Mucosa of descending colon (tissue), 3 donors: ENCODE data around the gene SCUBE3. TPM values are rescaled to one million over a fixed set of nuclear protein-coding genes. Genes with fewer than 3 reads are reported as not detected.

Source experiments
- ATAC-seq: fragments of 200-7000 bp; cut with Tn5 transposase; one replicate; pipeline ENCODE4 v1.9.1; 2020; ENCODE audit warnings: mild to moderate bottlenecking, moderate library complexity
- DNase-seq, 3 donors: peaks; one replicate each; pipeline ENCODE4 v3.0.0-alpha.2; 2020
- H3K36me3 ChIP-seq: fragments of 200-600 bp; one replicate; pipeline ENCODE4 v1.8.0; 2021; ENCODE audit warnings: low read depth, mild to moderate bottlenecking
- H3K4me1 ChIP-seq: fragments of 200-600 bp; one replicate; pipeline ENCODE4 v1.8.0; 2021; ENCODE audit warnings: low read depth, mild to moderate bottlenecking
- H3K4me3 ChIP-seq: fragments of 200-600 bp; one replicate; pipeline ENCODE4 v1.8.0; 2021; ENCODE audit warnings: mild to moderate bottlenecking
- H3K9me3 ChIP-seq: fragments of 200-600 bp; one replicate; pipeline ENCODE4 v1.8.0; 2021; ENCODE audit warnings: mild to moderate bottlenecking
- intact Hi-C, 2 donors: fragments of 100-400 bp; cut with DNase I in 1 of 2; cut with micrococcal nuclease in 1 of 2; formaldehyde crosslinking; loops; one replicate each; pipeline versions ENCODE4 v1.11.0 to v1.11.1; 2022; cut with DNase I, micrococcal nuclease
- total RNA-seq, 3 donors: library from RNA; stranded (reverse); fragmentation: NEBNext Ultra II Directional in 2 of 3; extraction: Animal tissue kit (Norgen Biotek cat#: 25700) in 2 of 3; gene quantifications; one replicate each; pipeline versions ENCODE4 v1.2.1 to v1.2.4, GENCODE V29; 2021 to 2023
- TF ChIP-seq, protein P1 (sequence below): fragments of 200-600 bp; IDR thresholded peaks from one replicate; pipeline ENCODE4 v1.8.0; 2022; ENCODE audit warnings: antibody characterized with exemption, mild to moderate bottlenecking
- donor health status: DM: no; HTN: no; CAD: no; lungs with moderate emphysema.
- donor health status: DM: no; HTN: no; CAD: no.
- donor health status: DM: no; HTN: yes; CAD: no.

SCUBE3 gene
- total RNA-seq, 3 donors from 2014 or later = 0.14 to 11.6 (median 0.26) TPM

DNA sequence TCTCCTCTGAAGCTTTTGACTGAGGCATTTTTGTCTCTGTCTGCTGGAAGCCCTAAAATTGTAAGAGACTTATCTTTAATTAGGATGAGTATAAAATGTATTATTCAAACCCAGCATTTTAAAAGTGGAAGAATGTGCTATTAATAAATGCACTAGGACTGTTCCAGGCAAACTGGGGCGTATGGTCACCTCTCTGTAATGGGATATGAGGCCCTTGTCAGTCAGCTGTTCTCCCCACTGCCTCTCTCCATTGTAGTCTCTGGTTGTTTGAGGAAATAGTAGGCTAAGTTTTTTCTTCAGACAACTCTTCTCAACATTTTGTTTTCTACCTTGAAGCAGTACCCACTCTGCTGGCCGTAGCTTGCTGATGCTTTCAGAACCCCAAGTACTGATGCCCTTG, 69.6 kb downstream of the SCUBE3 start:
- no peaks in the 10 kb centered on the region for H3K4me1 ChIP-seq
- H3K36me3 ChIP-seq = peaks cover 3% of the 10 kb centered on the region
- no peaks in the 10 kb centered on the region for H3K9me3 ChIP-seq
- H3K4me3 ChIP-seq = no peak overlapping the region
- DNase-seq = no peak
- no peak for ATAC-seq
- TF ChIP-seq, protein P1, sequence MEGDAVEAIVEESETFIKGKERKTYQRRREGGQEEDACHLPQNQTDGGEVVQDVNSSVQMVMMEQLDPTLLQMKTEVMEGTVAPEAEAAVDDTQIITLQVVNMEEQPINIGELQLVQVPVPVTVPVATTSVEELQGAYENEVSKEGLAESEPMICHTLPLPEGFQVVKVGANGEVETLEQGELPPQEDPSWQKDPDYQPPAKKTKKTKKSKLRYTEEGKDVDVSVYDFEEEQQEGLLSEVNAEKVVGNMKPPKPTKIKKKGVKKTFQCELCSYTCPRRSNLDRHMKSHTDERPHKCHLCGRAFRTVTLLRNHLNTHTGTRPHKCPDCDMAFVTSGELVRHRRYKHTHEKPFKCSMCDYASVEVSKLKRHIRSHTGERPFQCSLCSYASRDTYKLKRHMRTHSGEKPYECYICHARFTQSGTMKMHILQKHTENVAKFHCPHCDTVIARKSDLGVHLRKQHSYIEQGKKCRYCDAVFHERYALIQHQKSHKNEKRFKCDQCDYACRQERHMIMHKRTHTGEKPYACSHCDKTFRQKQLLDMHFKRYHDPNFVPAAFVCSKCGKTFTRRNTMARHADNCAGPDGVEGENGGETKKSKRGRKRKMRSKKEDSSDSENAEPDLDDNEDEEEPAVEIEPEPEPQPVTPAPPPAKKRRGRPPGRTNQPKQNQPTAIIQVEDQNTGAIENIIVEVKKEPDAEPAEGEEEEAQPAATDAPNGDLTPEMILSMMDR = no peak
- intact Hi-C loops = no loop called here

DNA sequence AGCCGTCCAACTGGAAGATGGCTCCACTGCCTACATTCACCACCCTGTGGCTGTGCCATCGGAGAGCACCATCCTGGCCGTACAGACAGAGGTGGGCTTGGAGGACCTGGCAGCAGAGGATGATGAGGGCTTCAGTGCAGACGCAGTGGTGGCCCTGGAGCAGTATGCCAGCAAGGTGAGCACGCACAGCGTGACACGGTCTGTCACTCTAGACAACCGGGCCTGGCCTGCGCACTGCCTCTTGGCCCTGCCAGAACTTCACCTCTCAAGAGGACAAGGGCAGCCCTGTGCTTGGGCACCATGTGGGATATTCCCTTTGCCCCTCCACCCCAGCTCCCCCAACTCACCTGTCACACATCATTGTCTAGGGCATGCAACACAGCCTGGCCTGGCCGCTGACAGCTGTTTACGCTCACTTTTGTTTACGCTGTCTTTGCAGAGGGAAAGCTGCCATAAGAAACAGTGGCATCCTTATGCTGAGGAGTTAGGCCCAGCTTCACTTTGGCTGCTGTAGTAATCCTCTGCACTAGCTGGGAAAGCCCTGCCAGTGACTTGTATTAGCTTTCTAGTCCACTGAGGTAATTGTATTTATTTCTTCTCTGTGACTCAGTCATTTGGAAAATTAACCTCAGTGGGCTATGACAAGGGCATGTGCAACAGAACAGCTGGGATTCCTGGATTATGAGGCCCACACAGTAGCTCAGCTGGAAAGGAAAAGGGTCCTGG, 74.1 kb downstream of the SCUBE3 start:
- no peaks in the 10 kb centered on the region for H3K4me1 ChIP-seq
- H3K36me3 ChIP-seq = peaks cover 3% of the 10 kb centered on the region
- peak; percentile 39 for ATAC-seq
- intact Hi-C loops = no loop called here
- no peak for DNase-seq
- TF ChIP-seq, protein P1 = no peak
- H3K4me3 ChIP-seq = no peak overlapping the region
- no peaks in the 10 kb centered on the region for H3K9me3 ChIP-seq

DNA sequence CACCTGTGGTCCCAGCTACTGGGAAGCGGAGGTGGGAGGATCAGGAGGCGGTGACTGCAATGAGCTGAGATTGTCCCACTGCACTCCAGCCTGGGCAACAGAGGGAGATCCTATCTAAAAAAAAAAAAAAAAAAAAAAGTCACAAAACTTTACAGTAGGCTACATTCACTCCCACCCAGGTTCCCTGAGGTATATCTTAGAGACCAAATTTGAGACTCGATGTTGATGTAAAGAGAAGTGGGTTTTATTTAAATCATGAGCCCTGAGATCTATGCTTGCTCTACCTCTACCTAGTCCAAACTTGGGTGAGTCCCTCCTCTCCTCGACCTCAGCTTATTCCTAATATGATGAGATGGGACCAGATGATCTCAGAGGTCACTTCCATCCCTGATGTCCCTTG, 75.1 kb downstream of the SCUBE3 start:
- H3K36me3 ChIP-seq = peaks cover 3% of the 10 kb centered on the region
- no peaks in the 10 kb centered on the region for H3K9me3 ChIP-seq
- TF ChIP-seq, protein P1 = no peak
- no peak overlapping the region for H3K4me3 ChIP-seq
- DNase-seq (no peak), ATAC-seq (no peak)
- intact Hi-C loops = no loop called here
- no peaks in the 10 kb centered on the region for H3K4me1 ChIP-seq

DNA sequence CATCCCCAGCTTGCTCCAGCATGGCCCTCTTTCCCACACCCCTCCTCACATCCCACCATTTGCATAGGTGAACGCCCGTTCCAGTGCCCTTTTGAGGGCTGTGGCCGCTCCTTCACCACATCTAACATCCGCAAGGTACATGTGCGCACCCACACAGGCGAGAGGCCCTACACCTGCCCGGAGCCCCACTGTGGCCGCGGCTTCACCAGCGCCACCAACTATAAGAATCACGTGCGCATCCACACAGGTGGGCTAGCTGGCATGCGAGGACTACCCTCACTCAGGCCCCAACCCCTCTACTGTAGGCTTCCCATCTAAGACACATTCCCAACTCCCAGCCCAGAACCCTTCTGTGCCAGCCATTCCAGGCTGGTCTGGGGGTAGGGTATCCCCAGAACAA, 77.7 kb downstream of the SCUBE3 start:
- TF ChIP-seq, protein P1 = no peak
- H3K9me3 ChIP-seq = no peaks in the 10 kb centered on the region
- H3K4me3 ChIP-seq = no peak overlapping the region
- intact Hi-C loops = no loop called here
- no peak for ATAC-seq
- no peaks in the 10 kb centered on the region for H3K4me1 ChIP-seq
- H3K36me3 ChIP-seq = peaks cover 3% of the 10 kb centered on the region
- no peak for DNase-seq

DNA sequence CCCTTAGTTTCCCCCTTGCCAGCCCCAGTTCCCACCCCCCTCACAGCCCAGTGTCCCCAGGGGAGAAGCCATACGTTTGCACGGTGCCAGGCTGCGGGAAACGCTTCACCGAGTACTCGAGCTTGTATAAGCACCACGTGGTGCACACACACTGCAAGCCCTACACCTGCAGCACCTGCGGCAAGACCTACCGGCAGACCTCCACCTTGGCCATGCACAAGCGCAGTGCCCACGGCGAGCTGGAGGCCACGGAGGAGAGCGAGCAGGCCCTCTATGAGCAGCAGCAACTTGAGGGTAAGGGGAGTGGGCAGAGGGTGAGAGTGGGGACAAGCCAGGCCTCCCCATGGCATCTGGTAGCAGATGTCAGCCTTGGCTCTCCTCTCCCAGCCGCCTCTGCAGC, 78.7 kb downstream of the SCUBE3 start:
- TF ChIP-seq, protein P1 = no peak
- Histone ChIP-seq H3K36me3 (no peaks in the 10 kb centered on the region), H3K9me3 (no peaks in the 10 kb centered on the region), H3K4me3 (no peak overlapping the region), H3K4me1 (peaks cover 3% of the 10 kb centered on the region)
- intact Hi-C loops = no loop called here
- ATAC-seq (no peak), DNase-seq (no peak)

DNA sequence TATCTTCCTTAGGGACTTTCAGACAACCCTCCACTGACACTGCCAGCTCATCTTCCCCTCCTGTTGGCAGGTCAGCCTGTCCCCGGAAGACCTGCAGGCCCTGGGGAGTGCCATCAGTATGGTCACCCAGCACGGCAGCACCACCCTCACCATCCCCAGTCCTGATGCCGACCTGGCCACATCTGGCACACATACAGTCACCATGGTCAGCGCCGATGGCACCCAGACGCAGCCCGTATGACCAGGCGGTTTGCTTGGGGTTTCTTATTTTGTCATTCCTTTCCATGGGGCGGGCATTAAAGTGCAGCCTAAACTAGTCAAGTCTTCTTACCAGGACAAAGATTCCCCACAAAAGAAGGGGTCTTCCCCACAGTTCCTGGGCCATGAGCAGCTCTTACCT, 79.9 kb downstream of the SCUBE3 start:
- ATAC-seq = no peak
- no peaks in the 10 kb centered on the region for H3K9me3 ChIP-seq
- H3K36me3 ChIP-seq = no peaks in the 10 kb centered on the region
- no peak overlapping the region for H3K4me3 ChIP-seq
- intact Hi-C loops = no loop called here
- peaks cover 8% of the 10 kb centered on the region for H3K4me1 ChIP-seq
- DNase-seq = no peak
- TF ChIP-seq, protein P1 = no peak
